ENCODE measurements around the gene PUSL1. TPM values are rescaled to one million over a fixed set of nuclear protein-coding genes. Genes with fewer than 3 reads are reported as not detected.

The PUSL1 gene
- total RNA-seq, 1 donor from 2014 or later = 35.2 TPM

DNA sequence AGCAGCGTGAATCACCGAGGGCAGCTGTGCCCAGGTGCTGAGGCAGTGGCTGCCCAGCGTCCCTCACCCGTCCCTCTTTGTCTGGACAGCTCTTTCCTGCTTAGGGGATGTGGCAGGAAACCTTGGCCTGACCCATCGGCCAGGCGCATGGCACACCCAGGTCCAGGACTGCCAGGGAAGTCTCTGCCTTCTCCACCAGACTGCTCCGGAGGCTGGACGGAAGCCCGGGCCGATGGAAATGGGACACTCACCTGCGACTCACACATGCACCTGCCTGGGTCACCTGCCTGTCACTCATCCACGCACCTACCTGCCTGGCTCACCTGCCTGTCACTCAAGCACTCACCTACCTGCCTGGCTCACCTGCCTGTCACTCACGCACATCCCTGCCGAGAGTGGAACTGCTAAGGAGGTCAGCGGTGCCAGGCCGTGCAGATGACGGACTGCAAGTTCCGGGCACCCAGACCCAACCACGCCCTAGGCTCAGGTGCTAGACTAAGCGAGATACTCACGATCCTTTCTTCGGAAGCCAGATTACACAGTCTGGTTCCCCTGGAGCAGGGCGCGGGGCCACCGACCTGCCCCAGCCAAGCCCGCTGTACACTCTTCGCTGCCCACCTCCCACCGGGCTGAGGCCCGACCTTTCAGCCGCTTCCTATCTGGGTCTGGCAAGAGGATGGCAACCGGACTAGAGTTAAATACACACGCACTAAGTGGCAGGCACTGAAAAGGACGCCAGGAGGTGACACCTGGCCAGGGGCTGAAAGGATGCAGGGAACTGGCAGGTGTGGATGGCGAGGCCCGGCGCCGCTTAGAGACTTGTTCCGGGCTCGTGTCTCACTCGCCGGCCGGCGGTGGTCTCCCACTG, 35.8 kb upstream of the PUSL1 start:
- peaks cover 28% of the 10 kb centered on the region for H3K4me1 Mint-ChIP-seq
- H3K27ac Mint-ChIP-seq = peak overlapping the region; percentile 76
- peaks cover 20% of the 10 kb centered on the region for H3K36me3 Mint-ChIP-seq (ENCODE audit: low read depth)
- no peaks in the 10 kb centered on the region for H3K9me3 Mint-ChIP-seq
- DNase-seq = peak; percentile 75
- intact Hi-C loops (cut with micrococcal nuclease) = loop anchor here (1.0 to 5.0 kb wide), 2 partner anchors 70 to 156 kb away; partner anchors contain the start of gene C1orf159
- H3K4me3 Mint-ChIP-seq = peak overlapping the region; percentile 86
- H3K27me3 Mint-ChIP-seq = no peaks in the 10 kb centered on the region

- Mint-ChIP-seq H3K4me1 (peaks cover 28% of the 10 kb centered on the region), H3K9me3 (no peaks in the 10 kb centered on the region), H3K36me3 (ENCODE audit: low read depth) (peaks cover 17% of the 10 kb centered on the region), H3K27me3 (no peaks in the 10 kb centered on the region), H3K4me3 (peak overlapping the region; percentile 86), H3K27ac (peak overlapping the region; percentile 76)
- DNase-seq = peak; percentile 70
- intact Hi-C loops (cut with micrococcal nuclease) = loop anchor here (1.0 to 5.0 kb wide), 2 partner anchors 71 to 157 kb away; partner anchors contain the start of gene C1orf159
Measured at GRCh38 chr1:1273209-1273511, 35.2 kb upstream of the PUSL1 start.

DNA sequence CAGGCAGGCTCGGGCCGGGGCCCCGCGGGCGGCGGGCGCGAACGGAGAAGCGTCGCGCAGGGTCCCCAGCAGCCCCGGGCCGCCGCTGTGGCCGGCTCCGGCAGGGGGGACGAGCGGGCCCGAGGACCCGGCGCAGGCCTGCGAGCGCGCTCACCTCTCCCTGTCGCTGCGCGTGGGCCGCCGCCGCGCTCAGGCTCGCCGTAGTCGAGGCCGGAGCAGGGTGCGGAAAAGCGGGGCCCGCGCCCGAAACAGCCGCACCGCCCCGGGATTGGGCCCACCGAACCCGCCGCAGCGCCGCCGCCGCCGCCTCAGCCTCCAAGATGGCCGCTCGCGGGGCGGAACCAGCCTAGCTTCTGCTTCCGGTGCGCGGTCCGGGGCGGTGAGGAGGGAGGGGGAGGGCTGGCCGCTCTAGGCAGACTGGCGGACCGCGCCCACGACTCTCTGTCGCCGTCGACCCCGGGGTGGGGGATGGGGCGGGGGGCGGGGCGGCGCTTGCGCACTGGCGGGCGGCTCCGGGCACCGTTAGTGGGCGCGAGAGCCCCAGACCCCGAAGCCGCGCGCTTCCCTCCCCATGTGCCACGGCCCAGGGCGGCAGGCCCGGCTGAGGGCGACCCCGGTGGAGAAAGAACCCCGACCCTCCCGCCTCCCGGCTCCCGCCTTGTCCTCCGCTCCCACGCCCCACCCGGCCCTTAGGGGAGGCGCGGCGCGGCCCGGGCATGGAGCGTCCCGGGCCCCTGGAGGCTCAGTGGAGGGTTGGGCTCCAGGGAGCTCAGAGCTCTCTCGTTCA, 34.7 kb upstream of the PUSL1 start, which contains the start of gene UBE2J2:
Gene UBE2J2 (minus strand): TSS at position 343 of the 787 bp plus-strand sequence. CDS start 5,862 bp downstream, outside the sequence.
- DNase-seq = peak; percentile 97
- intact Hi-C loops (cut with micrococcal nuclease) = loop anchor here (1.0 to 5.0 kb wide), 2 partner anchors 71 to 157 kb away; partner anchors contain the start of gene C1orf159
- no peaks in the 10 kb centered on the region for H3K27me3 Mint-ChIP-seq

GRCh38 chr1:1274299-1274930, 34.0 kb upstream of the PUSL1 start:
- Mint-ChIP-seq H3K27ac (peak overlapping the region; percentile 69), H3K9me3 (no peaks in the 10 kb centered on the region), H3K4me1 (peaks cover 28% of the 10 kb centered on the region), H3K27me3 (no peaks in the 10 kb centered on the region), H3K36me3 (ENCODE audit: low read depth) (peaks cover 14% of the 10 kb centered on the region), H3K4me3 (peak overlapping the region; percentile 76)
- intact Hi-C loops (cut with micrococcal nuclease) = loop anchor here (5.0 kb wide), 1 partner anchor 72 kb away; no protein-coding TSS in a partner anchor
- no peak for DNase-seq

More for the DNA sequence above, 34.7 kb upstream of the PUSL1 start, which contains the start of gene UBE2J2:
- peak within 1 kb of the TSS; percentile 86 for H3K4me3 Mint-ChIP-seq
- peaks cover 15% of the 10 kb centered on the region for H3K36me3 Mint-ChIP-seq (ENCODE audit: low read depth)
- no peaks in the 10 kb centered on the region for H3K9me3 Mint-ChIP-seq
- peak within 1 kb of the TSS; percentile 76 for H3K27ac Mint-ChIP-seq
- H3K4me1 Mint-ChIP-seq = peaks cover 28% of the 10 kb centered on the region

DNA sequence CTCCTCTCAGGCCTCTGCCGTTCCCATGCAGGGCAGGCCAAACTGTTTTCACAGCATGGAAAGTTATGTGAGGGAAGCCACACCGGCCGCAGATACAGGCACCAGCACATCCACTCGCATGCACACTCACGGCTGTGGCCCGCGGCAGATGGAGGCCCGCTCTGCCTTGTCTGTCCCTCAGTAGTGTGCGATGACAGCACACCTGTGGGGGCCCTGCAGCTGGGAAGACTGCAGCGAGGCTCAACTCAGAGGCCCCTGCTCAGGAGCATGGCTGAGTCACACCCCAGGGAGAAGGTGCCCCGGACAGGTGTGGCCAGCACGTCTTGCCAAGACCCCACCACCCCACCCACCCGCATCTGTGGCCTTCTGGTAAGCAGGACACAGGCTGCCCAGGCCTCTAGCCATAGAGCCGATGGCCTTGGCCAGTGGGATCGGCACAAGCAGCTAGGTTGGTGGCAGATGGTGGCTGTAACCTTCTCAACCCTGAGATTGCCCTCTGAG, 33.4 kb upstream of the PUSL1 start:
- Mint-ChIP-seq H3K9me3 (no peaks in the 10 kb centered on the region), H3K36me3 (ENCODE audit: low read depth) (peaks cover 13% of the 10 kb centered on the region), H3K27me3 (no peaks in the 10 kb centered on the region), H3K27ac (peak overlapping the region; percentile 69), H3K4me1 (peaks cover 25% of the 10 kb centered on the region), H3K4me3 (peak overlapping the region; percentile 76)
- intact Hi-C loops (cut with micrococcal nuclease) = loop anchor here (5.0 kb wide), 1 partner anchor 73 kb away; no protein-coding TSS in a partner anchor
- DNase-seq = no peak

GRCh38 chr1:1275836-1276235, 32.6 kb upstream of the PUSL1 start:
- H3K4me3 Mint-ChIP-seq = peak overlapping the region; percentile 27
- peaks cover 6% of the 10 kb centered on the region for H3K36me3 Mint-ChIP-seq (ENCODE audit: low read depth)
- H3K27me3 Mint-ChIP-seq = no peaks in the 10 kb centered on the region
- H3K9me3 Mint-ChIP-seq = no peaks in the 10 kb centered on the region
- H3K27ac Mint-ChIP-seq = no peak overlapping the region
- DNase-seq = no peak
- peaks cover 18% of the 10 kb centered on the region for H3K4me1 Mint-ChIP-seq
- intact Hi-C loops (cut with micrococcal nuclease) = no loop called here

DNA sequence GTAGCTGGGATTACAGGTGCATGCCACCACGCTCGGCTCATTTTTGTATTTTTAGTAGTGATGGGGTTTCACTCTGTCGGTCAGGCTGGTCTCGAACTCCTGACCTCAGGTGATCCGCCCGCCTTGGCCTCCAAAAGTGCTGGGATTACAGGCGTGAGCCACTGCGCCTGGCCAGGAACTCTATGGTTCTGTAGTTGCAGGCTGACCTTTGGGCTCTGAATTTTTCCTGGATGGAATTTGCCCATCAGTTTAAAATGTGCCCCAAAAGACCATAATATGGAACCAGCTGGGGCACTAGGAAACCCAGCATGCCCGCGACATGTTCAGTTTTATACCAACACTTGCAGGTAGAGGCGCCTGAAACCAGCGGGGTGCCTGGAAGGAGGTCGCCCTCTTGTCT, 29.8 kb upstream of the PUSL1 start:
- no peak overlapping the region for H3K4me3 Mint-ChIP-seq
- no peaks in the 10 kb centered on the region for H3K36me3 Mint-ChIP-seq (ENCODE audit: low read depth)
- H3K4me1 Mint-ChIP-seq = peaks cover 4% of the 10 kb centered on the region
- no peak for DNase-seq
- intact Hi-C loops (cut with micrococcal nuclease) = no loop called here
- H3K27me3 Mint-ChIP-seq = no peaks in the 10 kb centered on the region
- H3K9me3 Mint-ChIP-seq = no peaks in the 10 kb centered on the region
- H3K27ac Mint-ChIP-seq = no peak overlapping the region

DNA sequence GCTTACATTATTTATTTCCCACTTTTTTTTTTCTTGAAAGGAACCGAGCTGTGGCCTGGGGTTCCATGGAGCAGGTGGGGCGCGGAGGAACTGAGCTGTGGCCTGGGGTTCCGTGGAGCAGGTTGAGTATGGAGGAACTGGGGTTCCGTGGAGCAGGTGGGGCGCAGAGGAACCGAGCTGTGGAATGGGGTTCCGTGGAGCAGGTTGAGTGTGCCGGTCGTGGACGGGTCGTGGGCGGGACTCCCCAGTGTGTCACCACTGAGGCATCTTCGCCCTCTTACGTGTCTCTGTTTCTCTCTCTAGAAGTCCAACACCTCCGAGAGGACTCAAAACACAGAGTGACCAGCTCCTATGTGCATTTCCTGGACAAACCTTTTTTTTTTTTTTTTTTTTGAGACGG, 29.4 kb upstream of the PUSL1 start:
- no peaks in the 10 kb centered on the region for H3K36me3 Mint-ChIP-seq (ENCODE audit: low read depth)
- no peak for DNase-seq
- H3K27ac Mint-ChIP-seq = no peak overlapping the region
- H3K4me3 Mint-ChIP-seq = no peak overlapping the region
- no peaks in the 10 kb centered on the region for H3K27me3 Mint-ChIP-seq
- H3K4me1 Mint-ChIP-seq = peaks cover 4% of the 10 kb centered on the region
- intact Hi-C loops (cut with micrococcal nuclease) = no loop called here
- H3K9me3 Mint-ChIP-seq = no peaks in the 10 kb centered on the region

GRCh38 chr1:1280782-1281481, 27.5 kb upstream of the PUSL1 start:
- Mint-ChIP-seq H3K9me3 (no peaks in the 10 kb centered on the region), H3K27ac (peak overlapping the region; percentile 29)

GRCh38 chr1:1281533-1282321, 26.7 kb upstream of the PUSL1 start:
- intact Hi-C loops (cut with micrococcal nuclease) = no loop called here
- no peak overlapping the region for H3K27ac Mint-ChIP-seq

More at GRCh38 chr1:1280782-1281481, 27.5 kb upstream of the PUSL1 start:
- no peaks in the 10 kb centered on the region for H3K36me3 Mint-ChIP-seq (ENCODE audit: low read depth)
- peaks cover 2% of the 10 kb centered on the region for H3K4me1 Mint-ChIP-seq
- no peak for DNase-seq
- intact Hi-C loops (cut with micrococcal nuclease) = no loop called here
- H3K27me3 Mint-ChIP-seq = no peaks in the 10 kb centered on the region
- H3K4me3 Mint-ChIP-seq = no peak overlapping the region

GRCh38 chr1:1282998-1283397, 25.4 kb upstream of the PUSL1 start:
- intact Hi-C loops (cut with micrococcal nuclease) = no loop called here
- no peaks in the 10 kb centered on the region for H3K9me3 Mint-ChIP-seq
- H3K4me3 Mint-ChIP-seq = no peak overlapping the region
- H3K36me3 Mint-ChIP-seq (ENCODE audit: low read depth) = no peaks in the 10 kb centered on the region
- no peak overlapping the region for H3K27ac Mint-ChIP-seq
- H3K27me3 Mint-ChIP-seq = no peaks in the 10 kb centered on the region
- no peak for DNase-seq
- peaks cover 2% of the 10 kb centered on the region for H3K4me1 Mint-ChIP-seq

More at GRCh38 chr1:1281533-1282321, 26.7 kb upstream of the PUSL1 start:
- Mint-ChIP-seq H3K4me3 (no peak overlapping the region), H3K36me3 (ENCODE audit: low read depth) (no peaks in the 10 kb centered on the region), H3K27me3 (no peaks in the 10 kb centered on the region), H3K4me1 (peaks cover 2% of the 10 kb centered on the region), H3K9me3 (no peaks in the 10 kb centered on the region)
- no peak for DNase-seq

GRCh38 chr1:1283821-1284220, 24.6 kb upstream of the PUSL1 start:
- H3K4me1 Mint-ChIP-seq = peaks cover 2% of the 10 kb centered on the region
- no peak overlapping the region for H3K4me3 Mint-ChIP-seq
- no peak overlapping the region for H3K27ac Mint-ChIP-seq
- no peaks in the 10 kb centered on the region for H3K36me3 Mint-ChIP-seq (ENCODE audit: low read depth)
- intact Hi-C loops (cut with micrococcal nuclease) = no loop called here
- no peaks in the 10 kb centered on the region for H3K9me3 Mint-ChIP-seq
- no peaks in the 10 kb centered on the region for H3K27me3 Mint-ChIP-seq
- no peak for DNase-seq
